ENCODE measurements around the gene COL25A1.
"Not testable (repeated sequence)": the region's sequence is repeated elsewhere in the genome, so short reads cannot be mapped to it uniquely, and the experiment has no call there.

COL25A1 gene

GRCh38 chr4:109114501-109114900, 188.0 kb downstream of the COL25A1 start:
- DNase-seq, result no peak

DNA sequence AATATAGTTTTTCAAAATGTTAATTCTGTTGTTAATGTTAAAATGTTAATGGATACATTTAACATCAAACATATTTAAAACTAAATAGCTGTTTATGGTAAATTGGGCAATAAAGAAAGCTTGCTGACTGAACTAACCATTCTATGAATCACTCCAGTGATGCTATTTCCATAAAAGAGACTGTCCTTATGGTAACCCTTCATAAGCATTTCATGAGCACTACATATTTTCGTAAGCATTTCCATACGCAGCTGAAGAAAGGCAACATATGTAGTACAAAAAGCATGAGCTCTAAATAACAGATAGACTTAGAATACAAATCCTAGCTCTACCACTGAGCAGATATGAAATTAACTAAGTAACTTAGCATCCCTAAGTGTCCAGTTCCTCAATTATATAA, 188.9 kb downstream of the COL25A1 start:
- DNase-seq, result no peak

- DNase-seq, result no peak
Observed at GRCh38 chr4:109111031-109111430, 191.4 kb downstream of the COL25A1 start.

DNA sequence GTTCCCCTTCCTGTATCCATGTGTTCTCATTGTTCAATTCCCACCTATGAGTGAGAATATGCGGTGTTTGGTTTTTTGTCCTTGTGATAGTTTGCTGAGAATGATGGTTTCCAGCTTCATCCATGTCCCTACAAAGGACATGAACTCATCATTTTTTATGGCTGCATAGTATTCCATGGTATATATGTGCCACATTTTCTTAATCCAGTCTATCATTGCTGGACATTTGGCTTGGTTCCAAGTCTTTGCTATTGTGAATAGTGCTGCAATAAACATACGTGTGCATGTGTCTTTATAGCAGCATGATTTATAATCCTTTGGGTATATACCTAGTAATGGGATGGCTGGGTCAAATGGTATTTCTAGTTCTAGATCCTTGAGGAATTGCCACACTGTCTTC, 194.2 kb downstream of the COL25A1 start:
- not testable (repeated sequence) for DNase-seq

GRCh38 chr4:109094056-109094455, 208.4 kb downstream of the COL25A1 start:
- DNase-seq, result no peak

DNA sequence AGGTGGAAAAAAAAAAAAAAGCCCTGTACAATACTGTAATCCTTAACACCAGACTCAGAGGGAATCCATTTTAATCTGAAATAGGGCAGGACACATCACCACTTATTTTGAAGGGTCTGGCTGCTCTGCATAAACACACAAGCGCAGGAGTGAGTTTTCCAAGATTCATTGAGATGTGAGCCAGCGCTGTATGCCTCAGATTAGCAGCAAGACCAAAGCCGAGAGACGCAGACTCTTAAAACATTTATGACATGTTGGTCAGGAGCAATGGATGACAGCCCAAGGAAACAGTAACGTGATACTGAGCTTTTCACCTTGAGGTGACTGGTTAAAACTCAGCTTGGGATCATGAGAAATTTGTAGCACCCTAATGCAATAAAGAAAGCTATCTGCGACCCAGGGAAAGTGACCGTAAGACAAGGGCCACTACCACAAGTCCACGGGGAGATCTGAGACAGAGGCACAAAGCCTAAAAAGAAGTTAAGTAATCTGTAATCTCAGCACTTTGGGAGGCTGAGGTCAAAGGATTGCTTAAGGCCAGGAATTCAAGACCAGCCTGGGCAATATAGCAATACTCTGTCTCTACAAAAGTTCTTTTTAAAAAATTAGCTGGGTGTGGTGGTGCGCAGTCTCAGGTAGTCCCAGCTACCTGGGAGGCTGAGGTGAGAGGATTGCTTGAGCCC, 210.6 kb downstream of the COL25A1 start:
- no peak for DNase-seq

DNA sequence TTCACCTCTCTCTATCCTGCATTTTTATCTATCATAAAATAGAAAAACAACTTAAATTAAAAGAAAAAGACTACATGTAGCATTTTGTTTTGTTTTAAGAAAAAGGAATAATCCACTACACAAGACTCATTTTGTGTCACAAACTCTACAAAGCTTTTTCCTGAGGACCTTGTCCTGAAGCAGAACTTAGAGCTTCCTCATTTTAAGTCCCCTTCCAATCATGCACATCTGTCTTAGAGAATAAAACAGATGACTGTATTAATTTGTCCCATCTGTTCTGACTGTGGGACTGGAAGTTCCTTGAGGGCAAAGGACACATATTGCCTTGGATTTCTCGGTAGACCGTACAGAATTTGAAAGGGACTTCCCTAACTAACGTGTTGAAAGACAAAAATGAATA, 218.5 kb downstream of the COL25A1 start:
- no peak for DNase-seq

GRCh38 chr4:109079731-109080130, 222.7 kb downstream of the COL25A1 start:
- no peak for DNase-seq

GRCh38 chr4:109079201-109079600, 223.3 kb downstream of the COL25A1 start:
- DNase-seq, result no peak

- DNase-seq, result peak; percentile 5
Observed at GRCh38 chr4:109078724-109079123, 223.7 kb downstream of the COL25A1 start.

DNA sequence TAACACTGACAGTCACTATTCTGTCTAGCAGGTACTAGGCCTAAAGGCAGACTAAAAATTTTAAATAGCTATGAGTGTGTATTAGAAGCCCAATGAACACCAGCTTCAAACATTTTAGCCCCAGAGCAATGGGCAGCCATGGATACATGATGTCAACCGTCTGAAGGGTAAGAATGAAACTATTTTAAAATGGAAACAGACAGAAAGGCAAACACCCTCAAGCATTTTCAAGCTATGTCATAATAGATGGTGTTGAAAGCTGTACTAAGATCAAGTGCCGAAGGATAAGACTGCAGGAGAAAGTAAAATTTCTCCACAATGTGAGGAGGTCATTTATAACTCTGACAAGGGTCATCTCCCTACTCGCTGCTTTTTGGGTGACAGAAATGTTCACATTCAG, 225.0 kb downstream of the COL25A1 start:
- no peak for DNase-seq

DNA sequence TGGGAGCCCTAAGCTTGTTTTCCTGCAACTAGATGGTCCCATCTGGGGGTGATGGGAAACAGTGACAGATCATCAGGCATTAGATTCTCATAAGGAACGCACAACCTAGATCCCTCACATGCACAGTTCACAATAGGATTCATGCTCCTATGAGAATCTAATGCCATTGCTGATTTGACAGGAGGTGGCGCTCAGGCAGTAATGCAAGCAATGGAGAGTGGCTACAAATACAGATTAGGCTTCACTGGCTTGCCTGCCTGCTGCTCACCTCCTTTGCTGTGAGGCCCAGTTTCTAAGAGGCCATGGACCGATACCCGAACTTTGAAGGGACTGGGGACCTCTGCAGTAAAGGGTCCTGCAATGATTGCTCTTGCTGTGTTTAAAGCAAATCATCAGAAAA, 225.7 kb downstream of the COL25A1 start:
- DNase-seq, result peak; percentile 43

- no peak for DNase-seq
Observed at GRCh38 chr4:109075621-109076020, 226.8 kb downstream of the COL25A1 start.

DNA sequence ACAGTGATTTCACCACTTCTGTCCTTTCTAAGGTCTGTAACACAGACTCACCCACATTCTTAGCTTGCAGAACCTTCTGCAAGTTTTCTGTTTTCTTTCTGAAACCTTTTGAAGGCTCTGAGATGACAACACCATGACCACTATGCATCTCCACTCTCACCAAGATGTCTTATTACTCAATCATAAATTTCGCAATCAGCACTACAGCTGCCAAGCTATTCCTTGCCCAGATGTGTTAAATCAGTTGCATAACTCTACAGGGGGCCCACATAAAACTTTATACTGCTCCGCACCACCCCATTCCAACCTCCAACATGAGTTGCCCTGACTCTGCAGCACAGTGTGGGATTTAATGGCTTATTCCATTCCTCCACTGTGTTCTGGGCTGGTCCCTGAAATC, 229.9 kb downstream of the COL25A1 start:
- DNase-seq, result no peak

GRCh38 chr4:109070677-109071076, 231.8 kb downstream of the COL25A1 start:
- not testable (repeated sequence) for DNase-seq

- peak; percentile 28 for DNase-seq
Observed at GRCh38 chr4:109067508-109068235, 234.8 kb downstream of the COL25A1 start.

GRCh38 chr4:109065006-109065405, 237.5 kb downstream of the COL25A1 start:
- DNase-seq, result no peak

GRCh38 chr4:109053257-109053656, 249.2 kb downstream of the COL25A1 start:
- no peak for DNase-seq

GRCh38 chr4:109052821-109053220, 249.6 kb downstream of the COL25A1 start:
- no peak for DNase-seq

DNA sequence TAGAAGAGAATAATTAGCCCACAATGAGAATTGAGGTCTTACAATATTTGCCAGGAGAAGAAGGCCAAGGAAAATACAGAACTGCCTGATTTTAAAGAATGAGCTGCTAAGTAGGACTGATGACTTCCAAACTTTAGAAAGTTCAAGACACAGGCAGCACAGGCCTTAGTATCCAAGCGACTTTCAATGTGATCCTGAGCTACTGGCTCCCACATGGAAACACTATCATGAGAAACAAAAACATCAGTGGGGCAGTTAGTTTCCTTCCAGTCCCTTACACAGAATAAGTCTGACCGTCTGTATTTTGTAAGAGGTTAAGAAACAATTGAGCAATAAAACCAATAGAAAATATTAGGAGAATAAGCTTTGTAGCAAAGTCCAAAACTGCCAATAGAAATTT, 251.4 kb downstream of the COL25A1 start:
- DNase-seq, result no peak

DNA sequence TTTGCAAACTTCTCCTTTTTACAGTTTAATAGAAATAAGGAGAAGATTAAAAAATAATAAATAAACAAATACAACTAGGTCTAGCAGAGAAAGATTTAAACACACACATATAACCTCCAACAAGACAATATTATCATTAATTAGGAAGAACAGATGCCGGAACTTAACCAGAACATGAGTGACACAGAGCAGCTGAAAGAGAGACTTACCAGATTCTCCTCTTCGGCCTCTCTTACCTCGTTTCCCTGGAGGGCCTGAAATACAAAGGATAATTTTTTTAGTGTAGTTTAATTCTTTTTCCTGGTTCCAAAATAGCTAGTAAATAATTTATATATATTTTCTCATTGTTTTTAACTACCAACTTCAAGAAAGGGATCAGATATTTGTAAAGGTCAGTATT, 252.5 kb downstream of the COL25A1 start:
- DNase-seq, result no peak

- peak; percentile 3 for DNase-seq
Observed at GRCh38 chr4:109046471-109047201, 255.8 kb downstream of the COL25A1 start.

- DNase-seq, result no peak
Observed at GRCh38 chr4:109044431-109044830, 258.0 kb downstream of the COL25A1 start.

GRCh38 chr4:109043286-109043685, 259.2 kb downstream of the COL25A1 start:
- DNase-seq, result no peak

All from NCI-H82 (cell line).